ENCODE results near the gene CAV3.
A peak's percentile ranks its signal among the peaks of the same experiment; 100 is the strongest.

The CAV3 gene

DNA sequence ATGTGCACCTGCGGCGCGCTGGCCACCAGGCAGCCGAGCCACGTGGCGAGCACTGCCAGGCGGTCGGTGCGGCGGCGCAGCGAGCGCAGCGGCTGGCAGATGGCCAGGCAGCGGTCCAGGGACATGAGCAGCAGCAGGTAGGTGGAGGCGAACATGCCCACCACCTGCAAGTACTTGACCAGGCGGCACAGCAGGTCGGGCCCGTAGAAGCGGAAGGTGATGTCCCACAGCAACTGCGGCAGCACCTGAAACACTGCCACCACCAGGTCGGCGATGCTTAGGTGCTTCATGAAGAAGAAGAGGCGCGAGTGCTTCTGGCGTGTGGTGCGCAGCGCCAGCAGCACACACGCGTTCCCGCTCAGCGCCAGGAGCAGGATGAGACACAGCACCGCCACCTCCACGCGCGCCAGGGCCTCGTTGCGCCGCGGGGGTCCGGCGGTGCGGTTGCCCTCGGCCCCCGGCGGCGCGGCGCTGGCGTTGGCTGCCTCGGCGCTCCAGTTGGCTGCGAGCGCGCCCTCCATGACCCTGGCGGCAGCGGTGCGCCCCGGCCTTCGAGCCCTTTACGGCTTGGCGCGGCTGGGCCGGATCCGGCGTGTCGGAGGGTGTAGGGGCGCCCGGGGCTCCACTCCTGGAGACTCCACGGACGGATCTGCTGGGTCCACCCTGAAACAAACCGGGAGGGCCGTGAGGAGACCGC, 34.2 kb downstream of the CAV3 start:
- TF ChIP-seq, protein P1, sequence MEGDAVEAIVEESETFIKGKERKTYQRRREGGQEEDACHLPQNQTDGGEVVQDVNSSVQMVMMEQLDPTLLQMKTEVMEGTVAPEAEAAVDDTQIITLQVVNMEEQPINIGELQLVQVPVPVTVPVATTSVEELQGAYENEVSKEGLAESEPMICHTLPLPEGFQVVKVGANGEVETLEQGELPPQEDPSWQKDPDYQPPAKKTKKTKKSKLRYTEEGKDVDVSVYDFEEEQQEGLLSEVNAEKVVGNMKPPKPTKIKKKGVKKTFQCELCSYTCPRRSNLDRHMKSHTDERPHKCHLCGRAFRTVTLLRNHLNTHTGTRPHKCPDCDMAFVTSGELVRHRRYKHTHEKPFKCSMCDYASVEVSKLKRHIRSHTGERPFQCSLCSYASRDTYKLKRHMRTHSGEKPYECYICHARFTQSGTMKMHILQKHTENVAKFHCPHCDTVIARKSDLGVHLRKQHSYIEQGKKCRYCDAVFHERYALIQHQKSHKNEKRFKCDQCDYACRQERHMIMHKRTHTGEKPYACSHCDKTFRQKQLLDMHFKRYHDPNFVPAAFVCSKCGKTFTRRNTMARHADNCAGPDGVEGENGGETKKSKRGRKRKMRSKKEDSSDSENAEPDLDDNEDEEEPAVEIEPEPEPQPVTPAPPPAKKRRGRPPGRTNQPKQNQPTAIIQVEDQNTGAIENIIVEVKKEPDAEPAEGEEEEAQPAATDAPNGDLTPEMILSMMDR (IDR thresholded peaks at IDR 0.05; ENCODE audit: insufficient read depth, low read depth, low read length, missing control alignments) = peak; percentile 40
- peak overlapping the region; percentile 61 for H3K4me3 ChIP-seq (ENCODE audit: low read depth, low read length)
- DNase-seq (ENCODE audit: low read depth) = peak; percentile 83

DNA sequence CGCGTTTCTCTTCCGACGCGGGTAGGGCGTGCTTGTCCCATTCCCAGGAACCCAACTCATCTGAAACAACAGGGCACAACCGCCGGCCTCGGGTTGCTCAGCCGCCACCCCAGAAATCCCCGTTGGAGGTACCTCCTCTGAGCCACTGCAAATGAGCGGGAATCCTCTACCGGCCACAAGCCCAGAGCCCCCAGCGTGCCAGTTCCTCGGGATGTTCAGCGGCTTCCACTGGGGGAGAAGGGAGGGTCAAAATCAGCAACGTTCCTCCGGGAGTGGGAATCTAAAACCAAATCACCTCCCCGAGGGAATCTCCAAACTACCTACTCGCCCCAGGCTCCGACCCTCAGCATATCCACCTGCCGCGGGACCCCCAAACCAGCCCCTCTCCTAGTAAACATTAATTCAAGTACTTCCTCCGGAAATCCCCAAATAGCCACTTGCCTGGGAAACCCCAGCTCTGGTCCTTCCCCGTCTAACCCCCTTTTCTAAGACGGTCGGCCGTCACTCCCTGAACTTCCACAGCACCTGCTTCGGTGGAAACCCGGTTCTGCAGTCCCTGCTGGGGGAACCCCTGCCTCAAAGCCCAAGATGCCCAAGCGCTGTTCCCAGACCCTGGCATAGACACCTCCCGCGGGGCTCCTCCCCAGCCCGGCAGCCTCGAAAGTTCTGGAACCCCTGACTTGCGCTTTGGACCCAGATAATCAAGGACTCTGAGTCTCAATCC, 34.9 kb downstream of the CAV3 start:
- peak overlapping the region; percentile 61 for H3K4me3 ChIP-seq (ENCODE audit: low read depth, low read length)
- peak; percentile 80 for DNase-seq (ENCODE audit: low read depth)
- TF ChIP-seq, protein P1 (IDR thresholded peaks at IDR 0.05; ENCODE audit: insufficient read depth, low read depth, low read length, missing control alignments) = no peak

DNA sequence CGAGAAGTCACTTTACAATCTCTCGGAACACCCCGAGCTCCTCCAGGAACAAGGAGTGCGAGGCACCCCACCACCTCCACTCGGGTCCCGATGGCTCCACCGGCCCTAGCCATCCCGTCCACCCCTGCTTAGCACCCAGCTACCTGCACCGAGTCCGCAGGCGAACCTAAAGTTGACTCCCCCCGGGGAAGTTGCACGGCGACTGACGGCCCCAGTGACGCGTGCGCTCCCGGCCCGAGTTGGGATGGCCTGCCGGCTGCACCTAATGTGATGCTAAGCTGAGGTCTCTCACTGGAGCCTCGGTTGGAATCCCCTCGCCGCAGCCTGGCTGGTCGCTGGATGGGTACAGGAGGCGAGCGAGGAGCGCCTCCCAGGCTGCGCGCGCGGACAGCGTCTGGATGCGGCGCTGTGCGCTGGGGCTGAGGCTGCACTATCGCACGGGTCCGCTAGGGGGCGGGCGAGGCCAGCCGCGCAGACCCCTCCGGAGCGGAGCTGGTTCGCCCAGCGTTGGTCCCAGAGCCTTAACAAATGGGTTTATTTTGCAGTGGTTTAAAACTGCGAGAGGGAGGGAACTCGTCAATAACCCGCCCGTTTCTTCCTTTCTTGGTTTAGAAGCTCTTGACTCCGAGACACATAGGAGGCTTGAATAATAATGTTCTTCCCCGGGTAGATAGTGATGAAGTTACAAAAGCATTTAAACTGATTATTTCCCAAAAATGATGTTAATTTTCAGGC, 35.7 kb downstream of the CAV3 start, which contains the start of gene OXTR:
Gene OXTR, minus strand, starts transcription at position 526 of the 735 bp plus-strand sequence. CDS start 1,426 bp downstream, outside the sequence.
- TF ChIP-seq, protein P1 (IDR thresholded peaks at IDR 0.05; ENCODE audit: insufficient read depth, low read depth, low read length, missing control alignments) = peak; percentile 99
- DNase-seq (ENCODE audit: low read depth) = peak; percentile 82
- peak within 1 kb of the TSS; percentile 61 for H3K4me3 ChIP-seq (ENCODE audit: low read depth, low read length)

DNA sequence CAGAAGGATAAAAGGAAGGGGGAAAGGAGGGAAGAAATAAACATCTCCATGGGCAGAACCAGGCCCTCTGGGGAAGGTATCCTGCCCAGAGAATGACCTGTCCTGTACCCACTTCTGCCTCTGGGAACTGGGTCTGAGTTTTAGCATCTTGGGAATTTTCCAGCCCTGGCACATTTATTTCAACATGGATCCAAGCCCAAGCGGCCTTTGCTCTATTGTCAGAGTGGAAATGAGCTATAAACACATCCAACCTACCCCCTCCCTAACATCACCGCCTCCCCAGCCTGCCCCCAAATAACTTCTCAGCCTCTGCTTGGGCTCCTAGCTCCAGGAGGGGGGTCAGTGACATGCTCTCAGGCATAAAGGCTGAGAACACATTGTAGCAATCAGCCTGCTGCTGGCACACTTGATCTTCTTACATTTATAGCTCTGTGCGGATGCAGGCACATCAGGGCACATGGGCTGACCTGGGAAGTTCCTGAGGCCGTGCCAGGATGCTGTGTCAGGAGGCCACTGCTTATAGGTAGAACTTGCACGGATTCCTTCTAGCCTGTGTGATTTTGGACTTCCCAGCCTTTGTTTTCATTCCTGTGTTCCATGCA, 40.4 kb downstream of the CAV3 start:
- H3K4me3 ChIP-seq (ENCODE audit: low read depth, low read length) = no peak overlapping the region
- DNase-seq (ENCODE audit: low read depth) = no peak
- TF ChIP-seq, protein P1 (IDR thresholded peaks at IDR 0.05; ENCODE audit: insufficient read depth, low read depth, low read length, missing control alignments) = no peak

DNA sequence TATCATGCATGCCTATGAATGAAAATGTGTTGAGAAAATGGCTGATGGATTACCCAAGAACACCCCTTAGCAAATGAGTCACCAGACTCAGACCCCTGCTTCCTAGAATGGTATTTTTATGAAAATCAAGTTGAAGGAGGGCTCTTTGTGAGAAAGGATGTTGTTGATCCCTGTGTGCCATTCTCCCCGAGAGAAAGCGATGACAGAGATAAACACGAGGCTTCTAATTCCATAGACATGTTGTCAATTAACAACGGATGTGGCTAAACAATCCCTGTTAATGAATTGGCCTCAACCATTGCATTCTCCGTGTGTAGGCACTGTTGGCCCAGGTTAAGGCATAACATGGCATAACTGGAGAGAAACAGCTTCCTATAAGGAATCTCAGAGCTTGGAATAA, 41.6 kb downstream of the CAV3 start:
- no peak for DNase-seq (ENCODE audit: low read depth)
- TF ChIP-seq, protein P1 (IDR thresholded peaks at IDR 0.05; ENCODE audit: insufficient read depth, low read depth, low read length, missing control alignments) = no peak
- H3K4me3 ChIP-seq (ENCODE audit: low read depth, low read length) = no peak overlapping the region

DNA sequence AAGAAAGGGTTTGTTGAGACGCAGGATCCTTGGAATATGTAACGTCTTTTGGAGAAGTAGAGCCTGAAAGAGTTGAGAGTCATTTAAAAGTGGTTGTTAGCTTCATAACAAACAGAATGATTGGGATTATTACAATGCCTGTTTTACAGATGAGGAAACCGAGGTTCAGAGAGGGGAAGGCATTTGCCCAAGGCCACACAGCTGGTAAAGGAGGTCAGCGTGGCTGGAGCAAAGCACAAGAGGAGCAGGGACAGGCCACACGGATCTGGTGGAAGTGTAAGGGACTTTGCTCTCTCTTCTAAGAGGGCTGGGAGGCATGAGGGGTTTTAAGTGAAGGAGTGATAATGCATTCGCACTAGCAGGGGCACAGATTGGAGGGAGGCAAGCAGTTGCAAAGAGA, 42.0 kb downstream of the CAV3 start:
- DNase-seq (ENCODE audit: low read depth) = no peak
- no peak overlapping the region for H3K4me3 ChIP-seq (ENCODE audit: low read depth, low read length)
- TF ChIP-seq, protein P1 (IDR thresholded peaks at IDR 0.05; ENCODE audit: insufficient read depth, low read depth, low read length, missing control alignments) = no peak
